Stimulated activated CD4-positive, alpha-beta T cell treated with anti-CD3 and anti-CD28 coated beads, Interleukin-1b, Interleukin-23, amount 100 ng/mL, for 4 hours (primary cell): ENCODE data around the gene SLC25A12.
A peak's percentile ranks its signal among the peaks of the same experiment; 100 is the strongest.
"Not testable (repeated sequence)": the region's sequence is repeated elsewhere in the genome, so short reads cannot be mapped to it uniquely, and the experiment has no call there.

ENCODE experiments used
- DNase-seq, 2 donors: peaks; one replicate each; pipeline ENCODE4 v3.0.0-alpha.2; 2020; ENCODE audit warnings: low read depth in 2 of 2

SLC25A12 gene

GRCh38 chr2:171893824-171894611 lies at the start of gene SLC25A12:
Gene SLC25A12 (minus strand): TSS chr2:171894244. CDS start chr2:171894214, 30 bp downstream.
- DNase-seq, result peak; percentile 48 to 69

- DNase-seq, result no peak
These were observed 47.3 kb upstream of the SLC25A12 start for GRCh38 chr2:171941316-171941699.

GRCh38 chr2:171939743-171940071 lies 45.7 kb upstream of the SLC25A12 start:
- DNase-seq, result no peak

GRCh38 chr2:171939058-171939742 lies 45.2 kb upstream of the SLC25A12 start:
- DNase-seq, result no peak

GRCh38 chr2:171930385-171930784 lies 36.3 kb upstream of the SLC25A12 start:
- no peak for DNase-seq

GRCh38 chr2:171924170-171924942 lies 30.3 kb upstream of the SLC25A12 start:
- no peak for DNase-seq

GRCh38 chr2:171923206-171923605 lies 29.2 kb upstream of the SLC25A12 start:
- no peak for DNase-seq

- peak; percentile 95 to 98 for DNase-seq
These were observed 28.4 kb upstream of the SLC25A12 start, which contains the start of gene HAT1 for GRCh38 chr2:171922230-171923022. Gene HAT1 (plus strand): TSS chr2:171922461. CDS start chr2:171922501, 40 bp downstream.

GRCh38 chr2:171921970-171922229 lies 27.9 kb upstream of the SLC25A12 start:
- DNase-seq, result no peak

- no peak for DNase-seq
These were observed 25.4 kb upstream of the SLC25A12 start for GRCh38 chr2:171919453-171919852.

- no peak for DNase-seq
These were observed 19.5 kb upstream of the SLC25A12 start for GRCh38 chr2:171913517-171913916.

- DNase-seq, result no peak
These were observed 16.4 kb upstream of the SLC25A12 start for GRCh38 chr2:171910494-171910893.

GRCh38 chr2:171909266-171909665 lies 15.2 kb upstream of the SLC25A12 start:
- DNase-seq, result no peak

GRCh38 chr2:171908235-171908634 lies 14.2 kb upstream of the SLC25A12 start:
- DNase-seq, result no peak

GRCh38 chr2:171902840-171903420 lies 8.9 kb upstream of the SLC25A12 start:
- DNase-seq, result no peak

GRCh38 chr2:171899623-171900282 lies 5.7 kb upstream of the SLC25A12 start:
- not testable (repeated sequence) for DNase-seq

- DNase-seq, result no peak
These were observed 1.7 kb upstream of the SLC25A12 start for GRCh38 chr2:171895786-171896185.

- no peak for DNase-seq
These were observed 536 bp upstream of the SLC25A12 start for GRCh38 chr2:171894612-171894947.

- no peak for DNase-seq
These were observed 734 bp downstream of the SLC25A12 start for GRCh38 chr2:171893196-171893823.

GRCh38 chr2:171889808-171890207 lies 4.2 kb downstream of the SLC25A12 start:
- DNase-seq, result no peak

GRCh38 chr2:171889333-171889732 lies 4.7 kb downstream of the SLC25A12 start:
- DNase-seq, result no peak
